HCEC 1CT (cell line): ENCODE data around the gene PRKCB.
"Not testable (repeated sequence)": the region's sequence is repeated elsewhere in the genome, so short reads cannot be mapped to it uniquely, and the experiment has no call there.

Experiments used
- DNase-seq: peaks from one replicate; pipeline ENCODE4 v3.0.0-alpha.2; 2017

Gene PRKCB

GRCh38 chr16:24013054-24013636 is 177.4 kb downstream of the PRKCB start:
- no peak for DNase-seq

- DNase-seq, result no peak
Measured at GRCh38 chr16:24013864-24014645, 178.3 kb downstream of the PRKCB start.

GRCh38 chr16:24014955-24015354 is 179.2 kb downstream of the PRKCB start:
- DNase-seq, result not testable (repeated sequence)

- no peak for DNase-seq
Measured at GRCh38 chr16:24015923-24016322, 180.1 kb downstream of the PRKCB start.

- DNase-seq, result no peak
Measured at GRCh38 chr16:24018485-24018884, 182.7 kb downstream of the PRKCB start.

GRCh38 chr16:24022797-24023196 is 187.0 kb downstream of the PRKCB start:
- no peak for DNase-seq

- DNase-seq, result no peak
Measured at GRCh38 chr16:24023621-24024020, 187.8 kb downstream of the PRKCB start.

- no peak for DNase-seq
Measured at GRCh38 chr16:24024971-24025370, 189.2 kb downstream of the PRKCB start.

GRCh38 chr16:24027466-24027865 is 191.7 kb downstream of the PRKCB start:
- no peak for DNase-seq

GRCh38 chr16:24029841-24030240 is 194.1 kb downstream of the PRKCB start:
- not testable (repeated sequence) for DNase-seq

GRCh38 chr16:24035127-24035842 is 199.5 kb downstream of the PRKCB start:
- no peak for DNase-seq

- no peak for DNase-seq
Measured at GRCh38 chr16:24036038-24036543, 200.3 kb downstream of the PRKCB start.

GRCh38 chr16:24036614-24037013 is 200.8 kb downstream of the PRKCB start:
- DNase-seq, result peak; percentile 15

GRCh38 chr16:24037335-24037734 is 201.6 kb downstream of the PRKCB start:
- DNase-seq, result no peak

- DNase-seq, result peak; percentile 52
Measured at GRCh38 chr16:24041834-24042631, 206.2 kb downstream of the PRKCB start.

- DNase-seq, result no peak
Measured at GRCh38 chr16:24044467-24044866, 208.7 kb downstream of the PRKCB start.

GRCh38 chr16:24045641-24046040 is 209.9 kb downstream of the PRKCB start:
- DNase-seq, result no peak

- DNase-seq, result no peak
Measured at GRCh38 chr16:24046442-24046841, 210.7 kb downstream of the PRKCB start.

- no peak for DNase-seq
Measured at GRCh38 chr16:24049113-24049512, 213.3 kb downstream of the PRKCB start.

- DNase-seq, result no peak
Measured at GRCh38 chr16:24051125-24051524, 215.3 kb downstream of the PRKCB start.

- no peak for DNase-seq
Measured at GRCh38 chr16:24052329-24053098, 216.7 kb downstream of the PRKCB start.
